HG02970 (cell line): Measurements from ENCODE around the gene HS3ST2.

Experiments
- ATAC-seq: cut with Tn5 transposase; IDR thresholded peaks from one replicate; pipeline ENCODE4 v1.9.1; 2021; ENCODE audit warnings: mild to moderate bottlenecking, moderate library complexity, moderate number of reproducible peaks; ENCODE audit not compliant: unreplicated experiment, low FRiP score

Gene HS3ST2

DNA sequence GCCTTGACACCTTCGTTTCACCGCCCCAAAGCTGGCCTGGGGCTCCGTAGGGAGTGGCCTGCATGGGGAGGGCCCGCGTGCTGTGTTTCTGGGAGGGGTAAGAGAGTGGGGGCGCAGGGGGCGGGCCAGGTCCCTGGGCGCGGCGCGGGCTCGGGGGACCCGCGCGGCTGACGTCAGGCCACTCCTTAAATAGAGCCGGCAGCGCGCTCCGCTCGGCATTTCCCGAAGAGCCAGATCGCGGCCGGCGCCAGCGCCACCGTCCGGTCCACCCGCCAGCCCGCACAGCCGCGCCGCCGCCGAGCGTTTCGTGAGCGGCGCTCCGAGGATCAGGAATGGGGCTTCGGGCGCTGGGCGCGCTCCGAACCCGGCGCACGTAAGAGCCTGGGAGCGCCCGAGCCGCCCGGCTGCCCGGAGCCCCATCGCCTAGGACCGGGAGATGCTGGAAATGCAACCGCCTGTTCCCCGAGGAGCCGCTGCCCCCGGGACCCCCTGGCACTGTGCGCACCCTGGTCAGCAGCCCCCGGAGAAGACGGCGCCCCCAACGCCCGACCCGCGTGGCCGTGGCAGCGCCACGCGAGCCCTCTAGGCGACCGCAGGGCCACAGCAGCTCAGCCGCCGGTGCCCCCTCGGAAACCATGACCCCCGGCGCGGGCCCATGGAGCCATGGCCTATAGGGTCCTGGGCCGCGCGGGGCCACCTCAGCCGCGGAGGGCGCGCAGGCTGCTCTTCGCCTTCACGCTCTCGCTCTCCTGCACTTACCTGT lies at the start of gene HS3ST2:
TSS of gene HS3ST2 (plus strand) at position 215 of the 763 bp plus-strand sequence. CDS start at position 664, 449 bp downstream.
- ATAC-seq: no peak

GRCh38 chr16:22764662-22765327 lies 49.2 kb upstream of the HS3ST2 start:
- no peak for ATAC-seq

DNA sequence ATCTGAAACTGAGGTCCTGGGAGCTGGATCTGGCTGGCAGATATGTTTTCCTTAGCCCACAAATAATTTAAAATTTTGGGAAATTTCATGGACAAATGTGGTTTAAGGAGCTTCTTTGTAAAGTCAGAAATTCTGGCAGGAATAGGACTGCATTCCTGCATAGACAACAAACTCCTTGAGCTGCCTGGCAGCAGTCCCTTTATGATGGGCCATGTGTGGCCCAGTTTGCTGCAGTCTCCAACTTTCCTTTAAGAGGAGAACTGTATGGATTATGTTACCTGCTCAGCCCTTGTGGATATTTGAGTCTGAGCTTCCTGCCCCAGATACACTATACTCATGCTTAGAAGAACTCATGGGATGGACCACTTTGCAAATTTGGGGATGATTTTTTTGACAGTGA lies 48.5 kb upstream of the HS3ST2 start:
- ATAC-seq: no peak

GRCh38 chr16:22770866-22771265 lies 43.1 kb upstream of the HS3ST2 start:
- no peak for ATAC-seq

GRCh38 chr16:22771551-22771950 lies 42.4 kb upstream of the HS3ST2 start:
- no peak for ATAC-seq

- ATAC-seq: no peak
These were observed 38.6 kb upstream of the HS3ST2 start for GRCh38 chr16:22775220-22775922.

GRCh38 chr16:22781480-22781879 lies 32.5 kb upstream of the HS3ST2 start:
- ATAC-seq: no peak

DNA sequence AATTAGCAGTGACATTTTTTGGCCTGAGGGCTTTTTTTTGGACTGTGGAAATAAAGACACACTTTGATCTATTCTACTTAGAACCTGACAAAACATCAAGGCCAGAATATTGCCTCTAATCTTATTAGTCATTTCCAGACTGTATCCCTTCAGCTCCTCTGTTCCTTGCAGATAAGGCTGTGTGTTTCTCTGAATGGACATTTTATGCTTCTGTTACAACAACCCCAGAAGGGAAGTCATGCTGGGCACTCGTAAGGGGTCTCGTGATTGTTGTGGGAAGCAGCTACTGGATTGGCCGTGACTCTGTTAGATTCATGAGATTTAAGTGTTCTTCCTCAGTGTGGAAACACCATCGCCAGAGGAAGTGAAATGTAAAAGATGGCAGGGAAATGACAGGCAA lies 31.6 kb upstream of the HS3ST2 start:
- no peak for ATAC-seq

DNA sequence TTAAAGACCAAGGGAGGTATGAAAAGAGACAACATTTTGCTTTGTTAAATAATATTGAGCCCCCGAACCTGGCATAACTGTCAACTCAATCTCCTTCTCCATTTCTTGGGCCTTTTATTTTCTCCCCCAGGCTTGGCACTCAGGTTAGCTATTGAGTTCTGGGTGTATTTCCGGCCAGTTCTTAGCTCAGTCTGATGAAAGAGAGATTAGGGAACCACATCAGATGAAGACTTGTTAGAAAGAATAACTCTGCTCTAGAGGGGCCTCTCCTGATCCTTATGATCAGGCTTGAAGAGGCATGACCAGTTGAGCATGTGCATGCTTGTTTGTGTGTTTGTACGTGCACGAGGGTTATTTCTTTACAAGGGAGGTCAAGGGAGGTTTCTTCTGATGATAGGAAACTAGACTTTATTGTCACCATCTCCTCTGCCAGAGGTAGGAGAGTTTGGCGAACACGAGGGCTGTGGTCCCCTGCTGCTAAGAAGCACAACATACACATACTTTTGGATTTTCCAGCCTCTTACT lies 29.2 kb upstream of the HS3ST2 start:
- ATAC-seq: no peak

DNA sequence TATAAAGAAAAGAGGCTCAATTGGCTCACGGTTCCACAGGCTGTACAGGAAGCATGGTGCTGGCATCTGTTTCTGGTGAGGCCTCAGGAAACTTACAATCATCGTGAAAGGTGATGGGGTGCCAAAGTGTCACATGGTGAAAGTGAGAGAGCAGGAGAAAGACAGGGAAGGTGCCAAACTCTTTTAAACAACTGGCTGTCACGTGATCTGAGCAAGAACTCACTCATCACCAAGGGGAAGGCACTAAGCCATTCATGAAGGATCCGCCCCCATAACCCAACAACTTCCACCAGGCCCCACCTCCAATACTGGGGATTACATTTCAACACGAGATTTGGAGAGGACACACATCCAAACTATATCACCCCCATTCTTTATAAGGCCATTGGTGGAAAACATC lies 28.4 kb upstream of the HS3ST2 start:
- ATAC-seq: no peak

GRCh38 chr16:22786284-22786683 lies 27.7 kb upstream of the HS3ST2 start:
- ATAC-seq: no peak

- ATAC-seq: no peak
These were observed 27.3 kb upstream of the HS3ST2 start for GRCh38 chr16:22786691-22787090.

DNA sequence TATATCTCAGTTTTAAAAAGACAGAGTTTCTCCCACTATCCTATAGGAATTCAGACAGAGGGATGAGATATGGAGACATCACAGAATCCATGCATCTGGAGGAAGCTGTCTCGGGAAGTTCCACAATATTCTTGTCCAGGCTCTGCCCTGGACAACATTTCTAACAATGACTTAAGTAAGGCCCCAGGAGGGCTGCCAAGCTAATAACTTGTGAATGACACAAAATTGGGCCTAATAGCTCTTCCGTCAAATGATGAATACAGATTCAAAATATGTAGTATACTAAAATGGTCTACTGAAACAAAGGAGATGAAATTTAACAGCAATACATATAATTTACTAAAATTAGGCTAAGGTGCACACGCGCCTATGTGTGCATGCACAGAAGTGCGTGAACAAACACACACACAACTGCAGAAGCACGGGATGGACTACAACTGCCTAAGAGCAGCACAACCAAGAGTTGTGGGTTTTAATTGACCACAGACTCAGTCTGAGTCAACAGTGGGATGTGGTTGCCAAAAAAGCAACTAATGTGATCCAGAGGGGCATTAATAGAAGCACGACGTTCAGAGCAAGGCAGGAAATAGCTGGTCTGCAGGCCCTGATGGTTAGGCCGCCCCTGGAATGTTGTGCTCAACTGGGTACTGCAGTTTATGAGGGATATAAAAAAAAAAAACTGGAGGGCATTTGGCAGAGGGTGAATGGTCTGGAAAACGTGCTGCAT lies 26.3 kb upstream of the HS3ST2 start:
- ATAC-seq: no peak

DNA sequence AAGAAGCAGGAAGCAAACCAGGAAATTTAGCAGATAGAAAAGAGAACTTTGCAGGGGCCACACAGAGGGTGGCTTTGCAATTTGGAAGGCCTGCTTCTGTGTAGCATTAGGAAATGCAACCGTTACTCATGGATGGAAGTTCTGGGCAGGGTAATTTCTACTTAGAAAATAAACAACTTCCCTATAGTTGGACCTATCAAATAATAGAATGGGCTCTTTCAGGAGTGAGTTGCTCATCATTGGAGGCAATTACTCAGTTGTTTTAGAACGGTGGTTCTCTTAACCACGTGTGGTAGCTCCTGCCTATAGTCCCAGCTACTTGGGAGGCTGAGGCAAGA lies 25.8 kb upstream of the HS3ST2 start:
- ATAC-seq: no peak

- no peak for ATAC-seq
These were observed 24.5 kb upstream of the HS3ST2 start for GRCh38 chr16:22789281-22789945.

- no peak for ATAC-seq
These were observed 16.4 kb upstream of the HS3ST2 start for GRCh38 chr16:22797551-22797950.

- ATAC-seq: no peak
These were observed 14.8 kb upstream of the HS3ST2 start for GRCh38 chr16:22799113-22799512.

DNA sequence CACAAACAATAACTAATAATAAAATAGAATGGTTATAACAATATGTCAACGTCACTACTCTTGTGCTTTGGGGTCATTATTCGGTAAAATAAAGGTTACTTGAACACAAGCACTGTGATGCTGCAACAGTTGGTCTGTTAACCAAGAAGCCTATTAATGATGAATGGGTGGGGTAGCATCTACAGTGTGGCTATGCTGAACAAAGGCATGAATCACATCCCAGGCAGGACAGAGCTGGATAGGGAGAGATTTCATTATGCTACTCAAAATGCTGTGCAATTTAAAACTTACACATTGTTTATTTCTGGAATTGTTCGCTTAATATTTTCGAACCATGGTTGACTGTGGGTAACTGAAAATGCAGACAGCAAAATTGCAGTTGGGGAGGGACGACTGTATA lies 9.1 kb upstream of the HS3ST2 start:
- no peak for ATAC-seq

DNA sequence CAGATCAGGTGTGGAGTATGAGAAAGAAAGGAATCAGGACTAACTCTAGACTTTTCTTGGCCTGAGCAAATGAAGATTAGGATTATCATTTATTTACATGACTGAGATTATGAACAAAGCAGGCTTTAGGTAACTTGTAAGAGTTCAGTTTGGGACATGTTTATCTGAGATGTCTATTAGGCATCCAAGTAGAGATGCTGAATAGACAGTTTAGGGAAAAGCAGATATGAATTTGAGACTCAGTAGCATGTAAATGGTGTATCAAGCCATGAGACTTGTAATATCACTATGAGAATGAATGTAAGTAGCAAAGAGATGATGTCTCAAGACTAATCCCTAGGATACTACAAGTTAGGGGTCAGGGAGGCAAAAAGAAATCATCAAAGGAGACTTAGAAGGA lies 8.6 kb upstream of the HS3ST2 start:
- ATAC-seq: no peak

DNA sequence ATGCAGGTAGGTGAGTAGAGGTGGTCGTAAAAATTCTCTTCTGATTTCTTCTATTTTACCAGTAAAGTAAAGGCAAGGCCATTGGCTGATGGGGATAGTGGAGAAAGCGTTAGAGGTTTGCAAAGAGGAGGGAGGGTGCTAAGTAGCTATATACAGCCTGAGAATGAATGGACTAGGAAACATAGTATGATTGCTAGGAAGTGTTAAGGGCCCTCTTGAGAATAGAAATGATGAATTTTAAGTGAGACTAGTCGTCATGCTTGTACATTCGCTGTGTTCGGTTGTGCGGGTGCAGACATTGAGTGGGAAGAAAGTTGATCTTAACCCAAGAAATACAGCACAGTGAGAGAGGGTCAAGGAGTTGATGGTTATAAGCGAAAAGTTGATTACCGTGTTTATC lies 7.2 kb upstream of the HS3ST2 start:
- ATAC-seq: no peak
